ENCODE data around the gene LHX1.

GRCh38 chr17:36911001-36911400 lies 26.3 kb upstream of the LHX1 start:
- TF ChIP-seq CTCF (IDR thresholded peaks at IDR 0.05 in 8 of 11, conservative IDR thresholded peaks at IDR 0.05 in 3 of 11) (no peak), POLR2A (IDR thresholded peaks at IDR 0.05) (no peak), POLR2AphosphoS5 (IDR thresholded peaks at IDR 0.05) (no peak)
